Erythroblast (primary cell): Measurements from ENCODE around the gene DOHH.

ENCODE experiments used
- GATA1 ChIP-seq: IDR thresholded peaks from 2 replicates; pipeline ENCODE4 v1.6.1; 2011; ENCODE audit warnings: low read depth, mild to moderate bottlenecking, control low read depth, low read length, moderate library complexity
- POLR2A ChIP-seq: IDR thresholded peaks from 2 replicates; pipeline ENCODE4 v1.6.1; 2011; ENCODE audit warnings: mild to moderate bottlenecking, low read length

DNA sequence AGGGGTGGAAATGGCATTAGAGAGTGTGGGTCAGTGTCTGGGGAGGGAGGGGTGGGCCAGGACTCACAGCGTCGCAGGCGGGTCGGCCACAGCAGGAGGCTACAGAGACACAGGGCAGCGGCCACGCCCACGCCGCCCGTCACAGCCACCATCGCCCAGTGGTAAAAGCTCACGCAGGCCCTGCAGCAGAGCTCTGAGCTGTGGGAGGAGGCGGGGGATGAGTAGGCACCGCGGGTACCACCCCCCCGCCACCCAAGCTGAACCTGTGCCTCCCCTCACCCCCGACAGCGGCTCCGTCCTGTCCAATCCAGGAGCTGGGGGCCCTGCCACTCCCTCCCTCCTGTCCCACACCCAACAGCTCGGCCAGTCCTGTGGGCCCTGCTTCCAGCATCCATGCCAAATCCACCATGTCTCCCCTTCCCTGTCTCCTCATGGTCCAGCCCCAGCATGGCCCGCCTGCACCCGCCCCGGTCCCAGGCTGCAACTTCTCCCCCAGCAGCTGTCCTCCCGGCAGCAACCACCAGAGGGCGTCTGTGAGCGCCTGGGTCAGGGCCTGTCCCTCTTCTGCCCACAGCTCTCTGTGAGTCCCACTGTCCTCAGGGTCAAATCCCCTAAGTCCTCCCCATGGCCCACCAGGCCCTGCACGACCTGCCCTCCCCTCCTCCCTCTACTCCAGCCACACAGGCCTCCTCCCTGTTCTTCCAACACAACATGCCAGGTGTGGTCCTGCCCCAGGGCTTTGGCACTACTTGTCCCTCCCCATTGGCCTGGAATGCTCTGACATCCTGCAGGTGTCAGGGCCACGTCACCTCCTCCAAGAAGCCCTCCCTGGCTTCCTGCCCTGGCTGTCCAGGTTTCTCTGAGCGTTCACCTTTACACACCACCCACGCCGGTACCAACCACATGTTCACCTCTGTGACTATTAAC is 44.5 kb upstream of the DOHH start:
- TF ChIP-seq POLR2A (no peak), GATA1 (no peak)
